Activated T-cell treated with anti-CD3 and anti-CD28 coated beads for 24 hours (primary cell): ENCODE results near the gene CPED1.
"Not testable (repeated sequence)": the region's sequence is repeated elsewhere in the genome, so short reads cannot be mapped to it uniquely, and the experiment has no call there.

ENCODE experiments used
- DNase-seq: peaks from one replicate; pipeline ENCODE4 v3.0.0-alpha.2; 2020; ENCODE audit warnings: low read depth

CPED1 gene

GRCh38 chr7:121286742-121287734, 298.5 kb downstream of the CPED1 start:
- no peak for DNase-seq

GRCh38 chr7:121288894-121289293, 300.4 kb downstream of the CPED1 start:
- no peak for DNase-seq

GRCh38 chr7:121289930-121290329, 301.4 kb downstream of the CPED1 start:
- DNase-seq: not testable (repeated sequence)

GRCh38 chr7:121294448-121294992, 306.0 kb downstream of the CPED1 start:
- no peak for DNase-seq

GRCh38 chr7:121297843-121298242, 309.3 kb downstream of the CPED1 start:
- no peak for DNase-seq

GRCh38 chr7:121298831-121299239, 310.3 kb downstream of the CPED1 start:
- no peak for DNase-seq

- DNase-seq: no peak
Measured at GRCh38 chr7:121300685-121301420, 312.3 kb downstream of the CPED1 start.

- DNase-seq: no peak
Measured at GRCh38 chr7:121301446-121302213, 313.1 kb downstream of the CPED1 start.

- no peak for DNase-seq
Measured at GRCh38 chr7:121302214-121302745, 313.8 kb downstream of the CPED1 start.

GRCh38 chr7:121303422-121304101, 315.1 kb downstream of the CPED1 start:
- DNase-seq: no peak

- DNase-seq: no peak
Measured at GRCh38 chr7:121304102-121304658, 315.7 kb downstream of the CPED1 start.

GRCh38 chr7:121305109-121305508, 316.6 kb downstream of the CPED1 start:
- no peak for DNase-seq

- no peak for DNase-seq
Measured at GRCh38 chr7:121306565-121306964, 318.1 kb downstream of the CPED1 start.

- no peak for DNase-seq
Measured at GRCh38 chr7:121307021-121307574, 318.6 kb downstream of the CPED1 start.

- no peak for DNase-seq
Measured at GRCh38 chr7:121313220-121313792, 324.8 kb downstream of the CPED1 start.

- DNase-seq: no peak
Measured at GRCh38 chr7:121313793-121314676, 325.5 kb downstream of the CPED1 start.

GRCh38 chr7:121315170-121315569, 326.7 kb downstream of the CPED1 start:
- DNase-seq: not testable (repeated sequence)

GRCh38 chr7:121322460-121322859, 333.9 kb downstream of the CPED1 start:
- no peak for DNase-seq
